PFSK-1 (cell line): Measurements from ENCODE around the gene HFM1.

Source experiments
- POLR2AphosphoS5 ChIP-seq: IDR thresholded peaks from 2 replicates; pipeline ENCODE4 v1.6.1; 2012; ENCODE audit warnings: low read depth, mild to moderate bottlenecking, control low read depth, low read length, moderate library complexity
- TAF1 ChIP-seq: IDR thresholded peaks from 2 replicates; pipeline ENCODE4 v1.6.1; 2012; ENCODE audit warnings: low read length, control low read depth, borderline replicate concordance; ENCODE audit not compliant: insufficient read depth
- TF ChIP-seq, protein P1 (sequence below), 2 experiments: IDR thresholded peaks; 2 replicates each; pipeline versions ENCODE4 v1.6.1 to v1.8.0; 2011 to 2012; ENCODE audit warnings: low read depth in 2 of 2, low read length in 2 of 2, control low read depth in 1 of 2, inconsistent platforms in 1 of 2, mild to moderate bottlenecking in 1 of 2, moderate library complexity in 1 of 2; ENCODE audit not compliant: insufficient read depth in 1 of 2

DNA sequence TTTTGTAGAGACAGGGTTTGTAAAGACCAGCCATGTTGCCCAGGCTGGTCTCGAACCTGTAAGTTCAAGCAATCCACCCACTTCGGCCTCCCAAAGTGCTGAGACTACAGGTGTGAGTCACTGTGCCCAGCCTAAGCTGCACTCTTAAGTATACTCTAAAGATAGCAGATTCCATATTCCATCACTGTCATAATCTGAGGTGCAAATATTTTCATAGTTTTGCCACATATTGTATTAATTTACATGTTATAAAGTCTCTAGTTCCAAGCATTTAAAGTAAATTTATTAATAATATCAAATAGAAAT lies 121.3 kb downstream of the HFM1 start:
- TF ChIP-seq POLR2AphosphoS5 (no peak), TAF1 (no peak)
- TF ChIP-seq, protein P1, sequence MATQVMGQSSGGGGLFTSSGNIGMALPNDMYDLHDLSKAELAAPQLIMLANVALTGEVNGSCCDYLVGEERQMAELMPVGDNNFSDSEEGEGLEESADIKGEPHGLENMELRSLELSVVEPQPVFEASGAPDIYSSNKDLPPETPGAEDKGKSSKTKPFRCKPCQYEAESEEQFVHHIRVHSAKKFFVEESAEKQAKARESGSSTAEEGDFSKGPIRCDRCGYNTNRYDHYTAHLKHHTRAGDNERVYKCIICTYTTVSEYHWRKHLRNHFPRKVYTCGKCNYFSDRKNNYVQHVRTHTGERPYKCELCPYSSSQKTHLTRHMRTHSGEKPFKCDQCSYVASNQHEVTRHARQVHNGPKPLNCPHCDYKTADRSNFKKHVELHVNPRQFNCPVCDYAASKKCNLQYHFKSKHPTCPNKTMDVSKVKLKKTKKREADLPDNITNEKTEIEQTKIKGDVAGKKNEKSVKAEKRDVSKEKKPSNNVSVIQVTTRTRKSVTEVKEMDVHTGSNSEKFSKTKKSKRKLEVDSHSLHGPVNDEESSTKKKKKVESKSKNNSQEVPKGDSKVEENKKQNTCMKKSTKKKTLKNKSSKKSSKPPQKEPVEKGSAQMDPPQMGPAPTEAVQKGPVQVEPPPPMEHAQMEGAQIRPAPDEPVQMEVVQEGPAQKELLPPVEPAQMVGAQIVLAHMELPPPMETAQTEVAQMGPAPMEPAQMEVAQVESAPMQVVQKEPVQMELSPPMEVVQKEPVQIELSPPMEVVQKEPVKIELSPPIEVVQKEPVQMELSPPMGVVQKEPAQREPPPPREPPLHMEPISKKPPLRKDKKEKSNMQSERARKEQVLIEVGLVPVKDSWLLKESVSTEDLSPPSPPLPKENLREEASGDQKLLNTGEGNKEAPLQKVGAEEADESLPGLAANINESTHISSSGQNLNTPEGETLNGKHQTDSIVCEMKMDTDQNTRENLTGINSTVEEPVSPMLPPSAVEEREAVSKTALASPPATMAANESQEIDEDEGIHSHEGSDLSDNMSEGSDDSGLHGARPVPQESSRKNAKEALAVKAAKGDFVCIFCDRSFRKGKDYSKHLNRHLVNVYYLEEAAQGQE (IDR thresholded peaks at IDR 0.05; ENCODE audit: insufficient read depth in 1 of 2, low read depth in 2 of 2, low read length in 2 of 2) = no peak
